ENCODE data around the gene IL4I1.

- TF ChIP-seq CTCF (conservative IDR thresholded peaks at IDR 0.05 in 1 of 2, IDR thresholded peaks at IDR 0.05 in 1 of 2; ENCODE audit: extremely low read depth in 1 of 2, insufficient read depth in 1 of 2, low read depth in 1 of 2, low read length in 2 of 2) (no peak), EZH2 (IDR thresholded peaks at IDR 0.05; ENCODE audit: borderline replicate concordance, low read length) (no peak)
Measured at GRCh38 chr19:49913720-49914119, 17.0 kb upstream of the IL4I1 start.

Measured in mammary epithelial cell (primary cell).